ENCODE data around the gene ELMOD2.

GRCh38 chr4:140529434-140529833 lies 5.5 kb downstream of the ELMOD2 start:
- TF ChIP-seq CTCF (IDR thresholded peaks at IDR 0.05) = no peak
- no peak for TF ChIP-seq POLR2A (IDR thresholded peaks at IDR 0.05)
